ENCODE data around the gene MOGAT2.

The MOGAT2 gene

GRCh38 chr11:75705541-75705940, 12.1 kb upstream of the MOGAT2 start:
- no peaks in the 10 kb centered on the region for H3K36me3 Mint-ChIP-seq (ENCODE audit: low read depth)
- no peak for DNase-seq
- H3K9me3 Mint-ChIP-seq: no peaks in the 10 kb centered on the region
- no peak overlapping the region for H3K27ac Mint-ChIP-seq
- no peak overlapping the region for H3K4me3 Mint-ChIP-seq
- ATAC-seq: no peak
- peaks cover under 1% of the 10 kb centered on the region for H3K27me3 Mint-ChIP-seq
- H3K4me1 Mint-ChIP-seq: peaks cover 2% of the 10 kb centered on the region

- H3K9me3 Mint-ChIP-seq: no peaks in the 10 kb centered on the region
- peak; percentile 72 for DNase-seq
Measured at GRCh38 chr11:75706260-75706729, 11.3 kb upstream of the MOGAT2 start.

GRCh38 chr11:75714211-75714610, 3.4 kb upstream of the MOGAT2 start:
- Mint-ChIP-seq H3K36me3 (ENCODE audit: low read depth) (no peaks in the 10 kb centered on the region), H3K27ac (no peak overlapping the region), H3K27me3 (peaks cover 5% of the 10 kb centered on the region), H3K4me1 (no peaks in the 10 kb centered on the region), H3K9me3 (no peaks in the 10 kb centered on the region), H3K4me3 (no peak overlapping the region)
- ATAC-seq: no peak
- no peak for DNase-seq

More at GRCh38 chr11:75706260-75706729, 11.3 kb upstream of the MOGAT2 start:
- no peaks in the 10 kb centered on the region for H3K36me3 Mint-ChIP-seq (ENCODE audit: low read depth)
- H3K27me3 Mint-ChIP-seq: peaks cover 5% of the 10 kb centered on the region
- no peak overlapping the region for H3K27ac Mint-ChIP-seq
- peak; percentile 85 for ATAC-seq
- H3K4me3 Mint-ChIP-seq: no peak overlapping the region
- H3K4me1 Mint-ChIP-seq: peaks cover 2% of the 10 kb centered on the region

- peaks cover 4% of the 10 kb centered on the region for H3K27me3 Mint-ChIP-seq
- no peak for DNase-seq
- H3K27ac Mint-ChIP-seq: no peak overlapping the region
- ATAC-seq: no peak
- H3K4me3 Mint-ChIP-seq: no peak overlapping the region
- no peaks in the 10 kb centered on the region for H3K9me3 Mint-ChIP-seq
- no peaks in the 10 kb centered on the region for H3K36me3 Mint-ChIP-seq (ENCODE audit: low read depth)
- no peaks in the 10 kb centered on the region for H3K4me1 Mint-ChIP-seq
Measured at GRCh38 chr11:75715688-75716087, 1.9 kb upstream of the MOGAT2 start.

GRCh38 chr11:75716659-75717058, 979 bp upstream of the MOGAT2 start:
- no peak overlapping the region for H3K4me3 Mint-ChIP-seq
- H3K27me3 Mint-ChIP-seq: no peaks in the 10 kb centered on the region
- no peaks in the 10 kb centered on the region for H3K4me1 Mint-ChIP-seq
- DNase-seq (no peak), ATAC-seq (no peak)
- no peaks in the 10 kb centered on the region for H3K9me3 Mint-ChIP-seq
- no peak overlapping the region for H3K27ac Mint-ChIP-seq
- H3K36me3 Mint-ChIP-seq (ENCODE audit: low read depth): no peaks in the 10 kb centered on the region

GRCh38 chr11:75718419-75719339, 1.0 kb downstream of the MOGAT2 start:
- H3K27ac Mint-ChIP-seq: no peak overlapping the region

GRCh38 chr11:75719340-75720239, 2.0 kb downstream of the MOGAT2 start:
- Mint-ChIP-seq H3K9me3 (no peaks in the 10 kb centered on the region), H3K4me1 (no peaks in the 10 kb centered on the region), H3K27me3 (no peaks in the 10 kb centered on the region), H3K27ac (no peak overlapping the region), H3K36me3 (ENCODE audit: low read depth) (no peaks in the 10 kb centered on the region), H3K4me3 (no peak overlapping the region)
- DNase-seq (no peak), ATAC-seq (no peak)

More at GRCh38 chr11:75718419-75719339, 1.0 kb downstream of the MOGAT2 start:
- H3K4me1 Mint-ChIP-seq: no peaks in the 10 kb centered on the region
- no peaks in the 10 kb centered on the region for H3K36me3 Mint-ChIP-seq (ENCODE audit: low read depth)
- DNase-seq: no peak
- H3K4me3 Mint-ChIP-seq: no peak overlapping the region
- H3K27me3 Mint-ChIP-seq: no peaks in the 10 kb centered on the region
- H3K9me3 Mint-ChIP-seq: no peaks in the 10 kb centered on the region
- no peak for ATAC-seq

GRCh38 chr11:75720639-75721038, 3.0 kb downstream of the MOGAT2 start:
- Mint-ChIP-seq H3K9me3 (no peaks in the 10 kb centered on the region), H3K36me3 (ENCODE audit: low read depth) (no peaks in the 10 kb centered on the region), H3K4me1 (no peaks in the 10 kb centered on the region), H3K27me3 (no peaks in the 10 kb centered on the region), H3K4me3 (no peak overlapping the region), H3K27ac (no peak overlapping the region)
- no peak for DNase-seq
- no peak for ATAC-seq

GRCh38 chr11:75721852-75722668, 4.4 kb downstream of the MOGAT2 start:
- H3K9me3 Mint-ChIP-seq: no peaks in the 10 kb centered on the region
- no peak overlapping the region for H3K27ac Mint-ChIP-seq
- no peaks in the 10 kb centered on the region for H3K27me3 Mint-ChIP-seq
- no peaks in the 10 kb centered on the region for H3K36me3 Mint-ChIP-seq (ENCODE audit: low read depth)
- DNase-seq (no peak), ATAC-seq (no peak)
- no peak overlapping the region for H3K4me3 Mint-ChIP-seq
- no peaks in the 10 kb centered on the region for H3K4me1 Mint-ChIP-seq

- ATAC-seq (no peak), DNase-seq (no peak)
- no peaks in the 10 kb centered on the region for H3K4me1 Mint-ChIP-seq
- no peaks in the 10 kb centered on the region for H3K36me3 Mint-ChIP-seq (ENCODE audit: low read depth)
- no peaks in the 10 kb centered on the region for H3K9me3 Mint-ChIP-seq
- H3K27ac Mint-ChIP-seq: no peak overlapping the region
- no peaks in the 10 kb centered on the region for H3K27me3 Mint-ChIP-seq
- H3K4me3 Mint-ChIP-seq: no peak overlapping the region
Measured at GRCh38 chr11:75722669-75723042, 5.0 kb downstream of the MOGAT2 start.

GRCh38 chr11:75725547-75726320, 8.1 kb downstream of the MOGAT2 start:
- no peaks in the 10 kb centered on the region for H3K4me1 Mint-ChIP-seq
- no peak for DNase-seq

GRCh38 chr11:75728992-75729391, 11.4 kb downstream of the MOGAT2 start:
- ATAC-seq: no peak
- Mint-ChIP-seq H3K27ac (no peak overlapping the region), H3K27me3 (no peaks in the 10 kb centered on the region), H3K36me3 (ENCODE audit: low read depth) (no peaks in the 10 kb centered on the region), H3K9me3 (no peaks in the 10 kb centered on the region), H3K4me3 (no peak overlapping the region), H3K4me1 (no peaks in the 10 kb centered on the region)
- DNase-seq: no peak

More at GRCh38 chr11:75725547-75726320, 8.1 kb downstream of the MOGAT2 start:
- no peak for ATAC-seq
- no peaks in the 10 kb centered on the region for H3K36me3 Mint-ChIP-seq (ENCODE audit: low read depth)
- H3K9me3 Mint-ChIP-seq: no peaks in the 10 kb centered on the region
- H3K4me3 Mint-ChIP-seq: no peak overlapping the region
- H3K27ac Mint-ChIP-seq: no peak overlapping the region
- H3K27me3 Mint-ChIP-seq: no peaks in the 10 kb centered on the region

GRCh38 chr11:75731095-75731494, 13.5 kb downstream of the MOGAT2 start:
- ATAC-seq (no peak), DNase-seq (no peak)
- Mint-ChIP-seq H3K36me3 (ENCODE audit: low read depth) (no peaks in the 10 kb centered on the region), H3K27me3 (no peaks in the 10 kb centered on the region), H3K4me3 (no peak overlapping the region), H3K4me1 (no peaks in the 10 kb centered on the region), H3K9me3 (no peaks in the 10 kb centered on the region), H3K27ac (no peak overlapping the region)
